ENCODE measurements around the gene RALGAPA2.

The RALGAPA2 gene

GRCh38 chr20:20740541-20740940 lies 28.1 kb upstream of the RALGAPA2 start:
- no peaks in the 10 kb centered on the region for H3K36me3 ChIP-seq (ENCODE audit: control insufficient read depth, insufficient read depth, low read length)
- no peaks in the 10 kb centered on the region for H3K9me3 ChIP-seq (ENCODE audit: control insufficient read depth, insufficient read depth, low read length)
- no peaks in the 10 kb centered on the region for H3K27me3 ChIP-seq (ENCODE audit: control insufficient read depth, insufficient read depth, low read length)

GRCh38 chr20:20737158-20737557 lies 24.7 kb upstream of the RALGAPA2 start:
- Histone ChIP-seq H3K4me3 (ENCODE audit: low read depth, low read length) (no peak overlapping the region), H3K36me3 (ENCODE audit: control insufficient read depth, insufficient read depth, low read length) (no peaks in the 10 kb centered on the region), H3K9me3 (ENCODE audit: control insufficient read depth, insufficient read depth, low read length) (no peaks in the 10 kb centered on the region), H3K9ac (ENCODE audit: low read depth, low read length) (no peak overlapping the region), H3K4me1 (ENCODE audit: control insufficient read depth, insufficient read depth, low read length) (peaks cover 6% of the 10 kb centered on the region), H3K27me3 (ENCODE audit: control insufficient read depth, insufficient read depth, low read length) (no peaks in the 10 kb centered on the region)

More at GRCh38 chr20:20740541-20740940, 28.1 kb upstream of the RALGAPA2 start:
- peaks cover 15% of the 10 kb centered on the region for H3K4me1 ChIP-seq (ENCODE audit: control insufficient read depth, insufficient read depth, low read length)
- H3K4me3 ChIP-seq (ENCODE audit: low read depth, low read length), result no peak overlapping the region
- H3K9ac ChIP-seq (ENCODE audit: low read depth, low read length), result no peak overlapping the region

- no peak overlapping the region for H3K9ac ChIP-seq (ENCODE audit: low read depth, low read length)
- peaks cover 6% of the 10 kb centered on the region for H3K4me1 ChIP-seq (ENCODE audit: control insufficient read depth, insufficient read depth, low read length)
- H3K9me3 ChIP-seq (ENCODE audit: control insufficient read depth, insufficient read depth, low read length), result no peaks in the 10 kb centered on the region
- no peak overlapping the region for H3K4me3 ChIP-seq (ENCODE audit: low read depth, low read length)
- no peaks in the 10 kb centered on the region for H3K36me3 ChIP-seq (ENCODE audit: control insufficient read depth, insufficient read depth, low read length)
- H3K27me3 ChIP-seq (ENCODE audit: control insufficient read depth, insufficient read depth, low read length), result no peaks in the 10 kb centered on the region
These were observed 23.9 kb upstream of the RALGAPA2 start for GRCh38 chr20:20736303-20736702.

- Histone ChIP-seq H3K4me3 (ENCODE audit: low read depth, low read length) (no peak overlapping the region), H3K9ac (ENCODE audit: low read depth, low read length) (no peak overlapping the region), H3K4me1 (ENCODE audit: control insufficient read depth, insufficient read depth, low read length) (peaks cover 6% of the 10 kb centered on the region)
These were observed 22.1 kb upstream of the RALGAPA2 start for GRCh38 chr20:20734475-20734948.

GRCh38 chr20:20733943-20734342 lies 21.5 kb upstream of the RALGAPA2 start:
- Histone ChIP-seq H3K27me3 (ENCODE audit: control insufficient read depth, insufficient read depth, low read length) (no peaks in the 10 kb centered on the region), H3K9ac (ENCODE audit: low read depth, low read length) (no peak overlapping the region), H3K9me3 (ENCODE audit: control insufficient read depth, insufficient read depth, low read length) (no peaks in the 10 kb centered on the region), H3K4me3 (ENCODE audit: low read depth, low read length) (no peak overlapping the region), H3K4me1 (ENCODE audit: control insufficient read depth, insufficient read depth, low read length) (peaks cover 6% of the 10 kb centered on the region), H3K36me3 (ENCODE audit: control insufficient read depth, insufficient read depth, low read length) (no peaks in the 10 kb centered on the region)

More at GRCh38 chr20:20734475-20734948, 22.1 kb upstream of the RALGAPA2 start:
- Histone ChIP-seq H3K27me3 (ENCODE audit: control insufficient read depth, insufficient read depth, low read length) (no peaks in the 10 kb centered on the region), H3K36me3 (ENCODE audit: control insufficient read depth, insufficient read depth, low read length) (no peaks in the 10 kb centered on the region), H3K9me3 (ENCODE audit: control insufficient read depth, insufficient read depth, low read length) (no peaks in the 10 kb centered on the region)

- peaks cover 6% of the 10 kb centered on the region for H3K4me1 ChIP-seq (ENCODE audit: control insufficient read depth, insufficient read depth, low read length)
- no peak overlapping the region for H3K9ac ChIP-seq (ENCODE audit: low read depth, low read length)
- H3K4me3 ChIP-seq (ENCODE audit: low read depth, low read length), result no peak overlapping the region
- no peaks in the 10 kb centered on the region for H3K36me3 ChIP-seq (ENCODE audit: control insufficient read depth, insufficient read depth, low read length)
- no peaks in the 10 kb centered on the region for H3K9me3 ChIP-seq (ENCODE audit: control insufficient read depth, insufficient read depth, low read length)
- H3K27me3 ChIP-seq (ENCODE audit: control insufficient read depth, insufficient read depth, low read length), result no peaks in the 10 kb centered on the region
These were observed 20.2 kb upstream of the RALGAPA2 start for GRCh38 chr20:20732641-20733040.

GRCh38 chr20:20731945-20732296 lies 19.5 kb upstream of the RALGAPA2 start:
- Histone ChIP-seq H3K4me1 (ENCODE audit: control insufficient read depth, insufficient read depth, low read length) (peaks cover 6% of the 10 kb centered on the region), H3K9me3 (ENCODE audit: control insufficient read depth, insufficient read depth, low read length) (no peaks in the 10 kb centered on the region), H3K4me3 (ENCODE audit: low read depth, low read length) (no peak overlapping the region), H3K36me3 (ENCODE audit: control insufficient read depth, insufficient read depth, low read length) (no peaks in the 10 kb centered on the region), H3K27me3 (ENCODE audit: control insufficient read depth, insufficient read depth, low read length) (no peaks in the 10 kb centered on the region), H3K9ac (ENCODE audit: low read depth, low read length) (no peak overlapping the region)

- H3K9me3 ChIP-seq (ENCODE audit: control insufficient read depth, insufficient read depth, low read length), result no peaks in the 10 kb centered on the region
- no peaks in the 10 kb centered on the region for H3K27me3 ChIP-seq (ENCODE audit: control insufficient read depth, insufficient read depth, low read length)
- no peaks in the 10 kb centered on the region for H3K36me3 ChIP-seq (ENCODE audit: control insufficient read depth, insufficient read depth, low read length)
- H3K4me1 ChIP-seq (ENCODE audit: control insufficient read depth, insufficient read depth, low read length), result peaks cover 6% of the 10 kb centered on the region
- no peak overlapping the region for H3K4me3 ChIP-seq (ENCODE audit: low read depth, low read length)
- H3K9ac ChIP-seq (ENCODE audit: low read depth, low read length), result no peak overlapping the region
These were observed 18.8 kb upstream of the RALGAPA2 start for GRCh38 chr20:20731000-20731944.

- no peaks in the 10 kb centered on the region for H3K36me3 ChIP-seq (ENCODE audit: control insufficient read depth, insufficient read depth, low read length)
- H3K27me3 ChIP-seq (ENCODE audit: control insufficient read depth, insufficient read depth, low read length), result no peaks in the 10 kb centered on the region
- no peaks in the 10 kb centered on the region for H3K9me3 ChIP-seq (ENCODE audit: control insufficient read depth, insufficient read depth, low read length)
- no peak overlapping the region for H3K9ac ChIP-seq (ENCODE audit: low read depth, low read length)
- peaks cover 2% of the 10 kb centered on the region for H3K4me1 ChIP-seq (ENCODE audit: control insufficient read depth, insufficient read depth, low read length)
- H3K4me3 ChIP-seq (ENCODE audit: low read depth, low read length), result no peak overlapping the region
These were observed 17.1 kb upstream of the RALGAPA2 start for GRCh38 chr20:20729563-20729962.

GRCh38 chr20:20721489-20721888 lies 9.0 kb upstream of the RALGAPA2 start:
- no peaks in the 10 kb centered on the region for H3K4me1 ChIP-seq (ENCODE audit: control insufficient read depth, insufficient read depth, low read length)
- H3K9me3 ChIP-seq (ENCODE audit: control insufficient read depth, insufficient read depth, low read length), result no peaks in the 10 kb centered on the region
- no peaks in the 10 kb centered on the region for H3K36me3 ChIP-seq (ENCODE audit: control insufficient read depth, insufficient read depth, low read length)
- no peak overlapping the region for H3K4me3 ChIP-seq (ENCODE audit: low read depth, low read length)
- H3K9ac ChIP-seq (ENCODE audit: low read depth, low read length), result no peak overlapping the region
- no peaks in the 10 kb centered on the region for H3K27me3 ChIP-seq (ENCODE audit: control insufficient read depth, insufficient read depth, low read length)

GRCh38 chr20:20720158-20720557 lies 7.7 kb upstream of the RALGAPA2 start:
- Histone ChIP-seq H3K27me3 (ENCODE audit: control insufficient read depth, insufficient read depth, low read length) (no peaks in the 10 kb centered on the region), H3K36me3 (ENCODE audit: control insufficient read depth, insufficient read depth, low read length) (no peaks in the 10 kb centered on the region), H3K9ac (ENCODE audit: low read depth, low read length) (no peak overlapping the region), H3K4me1 (ENCODE audit: control insufficient read depth, insufficient read depth, low read length) (no peaks in the 10 kb centered on the region), H3K4me3 (ENCODE audit: low read depth, low read length) (no peak overlapping the region), H3K9me3 (ENCODE audit: control insufficient read depth, insufficient read depth, low read length) (no peaks in the 10 kb centered on the region)

GRCh38 chr20:20719411-20719810 lies 7.0 kb upstream of the RALGAPA2 start:
- H3K4me1 ChIP-seq (ENCODE audit: control insufficient read depth, insufficient read depth, low read length), result no peaks in the 10 kb centered on the region
- H3K36me3 ChIP-seq (ENCODE audit: control insufficient read depth, insufficient read depth, low read length), result no peaks in the 10 kb centered on the region
- H3K9me3 ChIP-seq (ENCODE audit: control insufficient read depth, insufficient read depth, low read length), result no peaks in the 10 kb centered on the region
- no peak overlapping the region for H3K9ac ChIP-seq (ENCODE audit: low read depth, low read length)
- H3K27me3 ChIP-seq (ENCODE audit: control insufficient read depth, insufficient read depth, low read length), result no peaks in the 10 kb centered on the region
- no peak overlapping the region for H3K4me3 ChIP-seq (ENCODE audit: low read depth, low read length)
